H1 (cell line): ENCODE results near the gene USP17L12. TPM values are rescaled to one million over a fixed set of nuclear protein-coding genes. Genes with fewer than 3 reads are reported as not detected.
"Not testable (repeated sequence)": the region's sequence is repeated elsewhere in the genome, so short reads cannot be mapped to it uniquely, and the experiment has no call there.

ENCODE experiments used
- CTCF ChIA-PET: fragments of 300-600 bp; sonication (Branson Sonifier 250); formaldehyde crosslinking; loops from one replicate; lab custom pipeline; 2021; ENCODE audit not compliant: partially characterized antibody; lab: Charles Lee
- POLR2A ChIA-PET: fragments of 300-600 bp; sonication (Branson Sonifier 250); formaldehyde crosslinking; loops from one replicate; lab custom pipeline; 2021; ENCODE audit warnings: inconsistent platforms; ENCODE audit not compliant: partially characterized antibody; lab: Charles Lee
- DNase-seq, 2 experiments: peaks; one replicate each; pipeline versions ENCODE4 v3.0.0 to v3.0.0-alpha.2; 2010 to 2022; ENCODE audit warnings: low spot score in 2 of 2, low read depth in 1 of 2, mixed read lengths in 1 of 2
- FAIRE-seq: peaks from 2 replicates; lab custom pipeline; 2011; peaks lifted over from hg19 to GRCh38; lab: Jason Lieb, UNC
- H2AFZ ChIP-seq: 2 replicates; pipeline ENCODE4 v1.8.1; 2012; ENCODE audit warnings: low read length, inconsistent platforms
- H2AK5ac ChIP-seq: 2 replicates; pipeline ENCODE4 v1.6.1; 2013; ENCODE audit warnings: low read depth, low read length
- H2BK120ac ChIP-seq: replicated peaks from 2 replicates; pipeline ENCODE3; 2013; ENCODE audit warnings: low read depth, low read length, inconsistent platforms
- H2BK12ac ChIP-seq: 2 replicates; pipeline ENCODE4 v1.6.1; 2013; ENCODE audit warnings: low read depth, low read length
- H2BK15ac ChIP-seq: 2 replicates; pipeline ENCODE4 v1.6.1; 2013; ENCODE audit warnings: low read length
- H2BK20ac ChIP-seq: 2 replicates; pipeline ENCODE4 v1.6.1; 2013; ENCODE audit warnings: low read length
- H2BK5ac ChIP-seq: 2 replicates; pipeline ENCODE4 v1.6.1; 2013; ENCODE audit warnings: low read depth, low read length
- H3K14ac ChIP-seq: 2 replicates; pipeline ENCODE4 v1.6.1; 2013; ENCODE audit warnings: inconsistent platforms; ENCODE audit not compliant: insufficient read length
- H3K18ac ChIP-seq: 2 replicates; pipeline ENCODE4 v1.6.1; 2013; ENCODE audit warnings: low read length; ENCODE audit errors: extremely low read depth
- H3K23ac ChIP-seq: 2 replicates; pipeline ENCODE4 v1.6.1; 2013; ENCODE audit warnings: inconsistent platforms; ENCODE audit not compliant: insufficient read length
- H3K23me2 ChIP-seq: 2 replicates; pipeline ENCODE4 v1.6.1; 2013; ENCODE audit warnings: low read depth, low read length
- H3K27ac ChIP-seq: 2 replicates; pipeline ENCODE4 v1.6.1; 2011; ENCODE audit warnings: low read depth, low read length, inconsistent platforms
- H3K27me3 ChIP-seq, 4 experiments: replicated peaks in 1 of 4; 1 replicate in 1 of 4; 2 replicates in 3 of 4; pipeline versions ENCODE4 v1.6.1 to v1.8.1; 2011 to 2013; ENCODE audit warnings: low read length in 3 of 4, mild to moderate bottlenecking in 3 of 4, inconsistent platforms in 2 of 4, mixed read lengths in 2 of 4, moderate library complexity in 1 of 4; ENCODE audit not compliant: control insufficient read depth in 3 of 4, insufficient read depth in 3 of 4; ENCODE audit errors: extremely low read depth in 1 of 4
- H3K36me3 ChIP-seq, 4 experiments: 2 replicates each; pipeline versions ENCODE4 v1.6.1 to v1.8.1; 2011 to 2013; ENCODE audit warnings: mild to moderate bottlenecking in 4 of 4, low read length in 3 of 4, moderate library complexity in 2 of 4, control low read depth in 1 of 4, inconsistent platforms in 1 of 4; ENCODE audit not compliant: insufficient read depth in 4 of 4, control insufficient read depth in 2 of 4
- H3K4ac ChIP-seq: replicated peaks from 2 replicates; pipeline ENCODE3; 2013; ENCODE audit warnings: low read length, low read depth, mixed read lengths, inconsistent platforms; ENCODE audit not compliant: insufficient read length
- H3K4me1 ChIP-seq, 4 experiments: replicated peaks in 1 of 4; 1 replicate in 1 of 4; 2 replicates in 3 of 4; pipeline versions ENCODE4 v1.6.1 to v1.8.1; 2011 to 2013; ENCODE audit warnings: low read length in 3 of 4, inconsistent platforms in 2 of 4, mixed read lengths in 1 of 4; ENCODE audit not compliant: insufficient read depth in 4 of 4, control insufficient read depth in 3 of 4
- H3K4me2 ChIP-seq, 2 experiments: 2 replicates each; pipeline versions ENCODE4 v1.6.1 to v1.8.1; 2011 to 2013; ENCODE audit warnings: low read depth in 2 of 2, low read length in 2 of 2, control low read depth in 1 of 2, inconsistent platforms in 1 of 2, mild to moderate bottlenecking in 1 of 2; ENCODE audit not compliant: insufficient read depth in 1 of 2
- H3K4me3 ChIP-seq, 4 experiments: fragments of 200-600, 300-600 bp in 1 of 4; sonication (generic), shearing (Covaris generic), sonication (Bioruptor Twin) in 1 of 4; 2 replicates each; pipeline versions ENCODE4 v1.5.1 to v1.8.1; 2011 to 2016; ENCODE audit warnings: low read length in 4 of 4, low read depth in 3 of 4, control low read depth in 2 of 4, inconsistent platforms in 2 of 4, mild to moderate bottlenecking in 2 of 4, mixed read lengths in 1 of 4, moderate library complexity in 1 of 4; ENCODE audit not compliant: insufficient read depth in 2 of 4; ENCODE audit errors: extremely low read depth in 1 of 4
- H3K56ac ChIP-seq: replicated peaks from 2 replicates; pipeline ENCODE3; 2013; ENCODE audit warnings: low read depth, mild to moderate bottlenecking, mixed read lengths, low read length, inconsistent platforms; ENCODE audit not compliant: insufficient read length
- H3K79me1 ChIP-seq: 2 replicates; pipeline ENCODE4 v1.6.1; 2013; ENCODE audit warnings: low read depth, low read length, control low read depth
- H3K79me2 ChIP-seq, 2 experiments: 2 replicates each; pipeline versions ENCODE4 v1.6.1 to v1.8.1; 2012 to 2013; ENCODE audit warnings: low read length in 2 of 2, mild to moderate bottlenecking in 2 of 2, inconsistent platforms in 1 of 2; ENCODE audit not compliant: insufficient read depth in 2 of 2, control insufficient read depth in 1 of 2
- H3K9ac ChIP-seq, 4 experiments: replicated peaks in 1 of 4; 1 replicate in 1 of 4; 2 replicates in 3 of 4; pipeline versions ENCODE4 v1.6.1 to v1.8.1; 2011 to 2013; ENCODE audit warnings: low read depth in 3 of 4, low read length in 3 of 4, control low read depth in 2 of 4, mild to moderate bottlenecking in 2 of 4, moderate library complexity in 2 of 4, inconsistent platforms in 1 of 4; ENCODE audit errors: extremely low read depth in 1 of 4
- H3K9me3 ChIP-seq, 2 experiments: 2 replicates each; pipeline versions ENCODE4 v1.6.1 to v1.8.1; 2012 to 2013; ENCODE audit warnings: mild to moderate bottlenecking in 2 of 2, moderate library complexity in 2 of 2, control low read depth in 1 of 2, inconsistent platforms in 1 of 2, low read depth in 1 of 2, low read length in 1 of 2, mixed read lengths in 1 of 2; ENCODE audit not compliant: insufficient read depth in 2 of 2
- H4K20me1 ChIP-seq, 2 experiments: replicated peaks in 1 of 2; 2 replicates each; pipeline versions ENCODE3 to v1.8.1; 2011 to 2013; ENCODE audit warnings: inconsistent platforms in 2 of 2, low read length in 2 of 2, mild to moderate bottlenecking in 1 of 2; ENCODE audit not compliant: insufficient read depth in 2 of 2, control insufficient read depth in 1 of 2
- H4K5ac ChIP-seq: 2 replicates; pipeline ENCODE4 v1.6.1; 2013; ENCODE audit warnings: low read length, low read depth, mixed read lengths, inconsistent platforms; ENCODE audit not compliant: insufficient read length
- H4K8ac ChIP-seq: 2 replicates; pipeline ENCODE4 v1.8.0; 2013; ENCODE audit warnings: mild to moderate bottlenecking, moderate library complexity, low read length, inconsistent platforms; ENCODE audit not compliant: insufficient read depth; ENCODE audit errors: extremely low read depth
- H4K91ac ChIP-seq: replicated peaks from 2 replicates; pipeline ENCODE3; 2013; ENCODE audit warnings: low read length, mixed read lengths, inconsistent platforms; ENCODE audit not compliant: insufficient read length
- WGBS, 2 experiments: shearing (Covaris generic) in 1 of 2; methylation state at CpG; one replicate each; pipeline versions ENCODE4 v1.1.6 to v1.1.7; 2013 to 2015; ENCODE audit warnings: low lambda C conversion rate in 2 of 2, mixed read lengths in 2 of 2, inconsistent platforms in 1 of 2, low coverage in 1 of 2, missing lambda C conversion rate in 1 of 2; ENCODE audit not compliant: insufficient replicate concordance in 2 of 2, insufficient coverage in 1 of 2, insufficient read length in 1 of 2; ENCODE audit errors: extremely low coverage in 1 of 2, missing lambda C conversion rate in 1 of 2; 5-methylcytosine and 5-hydroxymethylcytosine counted together
- polyA plus RNA-seq, 7 experiments: library from polyadenylated mRNA; depleted of rRNA in 3 of 7; stranded (reverse) in 5 of 7; unstranded in 2 of 7; fragments of >200 nt in 5 of 7; fragments of 200-250 nt in 2 of 7; gene quantifications; 1 replicate in 5 of 7; 2 replicates in 1 of 7; 4 replicates in 1 of 7; pipeline versions ENCODE4 v1.2.1 to v1.2.3, GENCODE V29; 2011 to 2013; ENCODE audit warnings: missing spikeins in 2 of 7, mixed read lengths in 2 of 7
- total RNA-seq: library from RNA; stranded (reverse); fragmentation: NEBNext Ultra II Directional; extraction: Animal tissue kit (Norgen Biotek cat#: 25700); gene quantifications from 2 replicates; pipeline ENCODE4 v1.2.1, GENCODE V29; 2021

Gene USP17L12
- total and polyA plus RNA-seq, 2 of the 8 experiments (the other 6 are each of a cell fraction or from before 2014, with no cell fraction given), result not detected

GRCh38 chr4:9267319-9267718 lies 47.4 kb downstream of the USP17L12 start, which contains the start of gene USP17L22:
TSS of gene USP17L22 (plus strand) at chr4:9267619. CDS start at chr4:9267619, 0 bp downstream.
- H2BK20ac ChIP-seq, H3K27ac ChIP-seq, H3K79me2 ChIP-seq, H3K23me2 ChIP-seq, H3K9me3 ChIP-seq, H4K91ac ChIP-seq, H3K23ac ChIP-seq, H3K79me1 ChIP-seq, H3K9ac ChIP-seq, H2AFZ ChIP-seq, FAIRE-seq, H3K18ac ChIP-seq, H2AK5ac ChIP-seq, H4K8ac ChIP-seq, H3K27me3 ChIP-seq, DNase-seq, H3K56ac ChIP-seq, H2BK5ac ChIP-seq, POLR2A ChIA-PET, H3K4ac ChIP-seq, H3K36me3 ChIP-seq, H3K4me2 ChIP-seq, H4K5ac ChIP-seq, H2BK120ac ChIP-seq, H3K4me1 ChIP-seq, H2BK12ac ChIP-seq, H4K20me1 ChIP-seq, H3K4me3 ChIP-seq, CTCF ChIA-PET, H3K14ac ChIP-seq, H2BK15ac ChIP-seq: not testable (repeated sequence)
- WGBS, 2 experiments, result no CpG with 5 or more reads among the region's 15 CpGs

Other genes starting within 250 kb of the USP17L12 start
- gene FAM90A26, start 49.7 kb upstream of the USP17L12 start, total RNA-seq, result not detected in 2 replicates
- gene FAM90A26, start 49.7 kb upstream of the USP17L12 start, polyA plus RNA-seq (2011; rRNA removed), result 0.05 TPM in 1 of 2 replicates, not detected in the other
- gene USP17L10, start 9.5 kb upstream of the USP17L12 start, total RNA-seq, result not detected in 2 replicates
- gene USP17L10, start 9.5 kb upstream of the USP17L12 start, polyA plus RNA-seq (2011; rRNA removed), result not detected in 2 replicates
- gene USP17L11, start 4.7 kb upstream of the USP17L12 start, total RNA-seq, result not detected in 2 replicates
- gene USP17L11, start 4.7 kb upstream of the USP17L12 start, polyA plus RNA-seq (2011; rRNA removed), result not detected in 2 replicates
- not detected in 2 replicates for gene USP17L13, start 4.7 kb downstream of the USP17L12 start, total RNA-seq
- gene USP17L13, start 4.7 kb downstream of the USP17L12 start, polyA plus RNA-seq (2011; rRNA removed), result not detected in 2 replicates
- not detected in 2 replicates for gene USP17L15, start 14.2 kb downstream of the USP17L12 start, total RNA-seq
- gene USP17L15, start 14.2 kb downstream of the USP17L12 start, polyA plus RNA-seq (2011; rRNA removed), result not detected in 2 replicates
- gene USP17L17, start 23.7 kb downstream of the USP17L12 start, total RNA-seq, result not detected in 2 replicates
- gene USP17L17, start 23.7 kb downstream of the USP17L12 start, polyA plus RNA-seq (2011; rRNA removed), result not detected in 2 replicates
- not detected in 2 replicates for gene USP17L18, start 28.5 kb downstream of the USP17L12 start, total RNA-seq
- gene USP17L18, start 28.5 kb downstream of the USP17L12 start, polyA plus RNA-seq (2011; rRNA removed), result not detected in 2 replicates
- not detected in 2 replicates for gene USP17L19, start 33.2 kb downstream of the USP17L12 start, total RNA-seq
- gene USP17L19, start 33.2 kb downstream of the USP17L12 start, polyA plus RNA-seq (2011; rRNA removed), result not detected in 2 replicates
- not detected in 2 replicates for gene USP17L20, start 38.0 kb downstream of the USP17L12 start, total RNA-seq
- gene USP17L20, start 38.0 kb downstream of the USP17L12 start, polyA plus RNA-seq (2011; rRNA removed), result not detected in 2 replicates
- gene USP17L21, start 42.7 kb downstream of the USP17L12 start, total RNA-seq, result not detected in 2 replicates
- gene USP17L21, start 42.7 kb downstream of the USP17L12 start, polyA plus RNA-seq (2011; rRNA removed), result not detected in 2 replicates
- not detected in 2 replicates for gene USP17L22, start 47.5 kb downstream of the USP17L12 start, total RNA-seq
- gene USP17L22, start 47.5 kb downstream of the USP17L12 start, polyA plus RNA-seq (2011; rRNA removed), result not detected in 2 replicates
- gene USP17L24, start 105.0 kb downstream of the USP17L12 start, total RNA-seq, result not detected in 2 replicates
- gene USP17L24, start 105.0 kb downstream of the USP17L12 start, polyA plus RNA-seq (2011; rRNA removed), result not detected in 2 replicates
- gene USP17L25, start 109.8 kb downstream of the USP17L12 start, total RNA-seq, result not detected in 2 replicates
- not detected in 2 replicates for gene USP17L25, start 109.8 kb downstream of the USP17L12 start, polyA plus RNA-seq (2011; rRNA removed)
- gene USP17L26, start 114.5 kb downstream of the USP17L12 start, total RNA-seq, result not detected in 2 replicates
- gene USP17L26, start 114.5 kb downstream of the USP17L12 start, polyA plus RNA-seq (2011; rRNA removed), result not detected in 2 replicates
- gene USP17L5, start 119.3 kb downstream of the USP17L12 start, total RNA-seq, result not detected in 2 replicates
- not detected in 2 replicates for gene USP17L5, start 119.3 kb downstream of the USP17L12 start, polyA plus RNA-seq (2011; rRNA removed)
- not detected in 2 replicates for gene USP17L27, start 124.0 kb downstream of the USP17L12 start, total RNA-seq
- not detected in 2 replicates for gene USP17L27, start 124.0 kb downstream of the USP17L12 start, polyA plus RNA-seq (2011; rRNA removed)
- not detected in 2 replicates for gene USP17L28, start 128.7 kb downstream of the USP17L12 start, total RNA-seq
- gene USP17L28, start 128.7 kb downstream of the USP17L12 start, polyA plus RNA-seq (2011; rRNA removed), result not detected in 2 replicates
- gene USP17L29, start 133.5 kb downstream of the USP17L12 start, total RNA-seq, result not detected in 2 replicates
- gene USP17L29, start 133.5 kb downstream of the USP17L12 start, polyA plus RNA-seq (2011; rRNA removed), result not detected in 2 replicates
- gene USP17L30, start 143.0 kb downstream of the USP17L12 start, total RNA-seq, result not detected in 2 replicates
- gene USP17L30, start 143.0 kb downstream of the USP17L12 start, polyA plus RNA-seq (2011; rRNA removed), result not detected in 2 replicates
- not detected in 2 replicates for gene DEFB131A, start 224.3 kb downstream of the USP17L12 start, total RNA-seq
- gene DEFB131A, start 224.3 kb downstream of the USP17L12 start, polyA plus RNA-seq (2011; rRNA removed), result not detected in 2 replicates